A673 (cell line): ENCODE measurements around the gene LRP1B. TPM values are rescaled to one million over a fixed set of nuclear protein-coding genes. Genes with fewer than 3 reads are reported as not detected.

Experiments
- BruUV-seq: library from RNA; stranded (reverse); fragments of 400-500 nt; replicated peaks from 2 replicates; lab custom pipeline; 2021; lab: Mats Ljungman, UMichigan
- CTCF ChIA-PET: fragments of 300-600 bp; sonication (Branson Sonifier 250); formaldehyde crosslinking; loops from one replicate; lab custom pipeline; 2022; ENCODE audit warnings: antibody characterized with exemption; lab: Charles Lee
- POLR2A ChIA-PET: fragments of 300-600 bp; sonication (Branson Sonifier 250); formaldehyde crosslinking; loops from one replicate; lab custom pipeline; 2022; ENCODE audit warnings: antibody characterized with exemption; ENCODE audit not compliant: low non-redundant PET; lab: Charles Lee
- DNase-seq: peaks from one replicate; pipeline ENCODE4 v3.0.0-alpha.2; 2015; ENCODE audit warnings: low spot score
- H3K27ac ChIP-seq: fragments of 200-600 bp; sonication (generic); 2 replicates; pipeline ENCODE4 v1.5.1; 2016; ENCODE audit warnings: mixed run types, low read depth, mild to moderate bottlenecking, mixed read lengths, antibody characterized with exemption, low read length; ENCODE audit not compliant: poor library complexity, severe bottlenecking
- H3K27me3 ChIP-seq: fragments of 200-600 bp; sonication (generic); replicated peaks from 2 replicates; pipeline ENCODE4 v1.6.1; 2017; ENCODE audit warnings: mixed run types, low read depth, mild to moderate bottlenecking, mixed read lengths, antibody characterized with exemption, low read length; ENCODE audit not compliant: insufficient read depth, poor library complexity
- H3K36me3 ChIP-seq: fragments of 200-600 bp; sonication (generic); 2 replicates; pipeline ENCODE4 v1.6.1; 2016; ENCODE audit warnings: mixed run types, mild to moderate bottlenecking, mixed read lengths, antibody characterized with exemption, low read length; ENCODE audit not compliant: insufficient read depth, poor library complexity, severe bottlenecking
- H3K4me1 ChIP-seq: fragments of 200-600 bp; sonication (generic); 2 replicates; pipeline ENCODE4 v1.6.1; 2017; ENCODE audit warnings: mixed run types, mild to moderate bottlenecking, mixed read lengths, antibody characterized with exemption, low read length; ENCODE audit not compliant: insufficient read depth, poor library complexity, severe bottlenecking
- H3K4me3 ChIP-seq: fragments of 200-600 bp; sonication (generic); 2 replicates; pipeline ENCODE4 v1.5.1; 2016; ENCODE audit warnings: low read depth, mixed run types, mild to moderate bottlenecking, mixed read lengths, low read length; ENCODE audit not compliant: poor library complexity, severe bottlenecking
- H3K9me3 ChIP-seq: fragments of 200-600 bp; sonication (generic); 2 replicates; pipeline ENCODE4 v1.6.1; 2016; ENCODE audit warnings: mixed run types, low read depth, mild to moderate bottlenecking, mixed read lengths, antibody characterized with exemption, low read length; ENCODE audit not compliant: poor library complexity, severe bottlenecking
- CTCF ChIP-seq: fragments of 300-800, 200-600 bp; sonication (generic); conservative IDR thresholded peaks from 2 replicates; pipeline ENCODE4 v1.5.1; 2017; ENCODE audit warnings: low read depth, mild to moderate bottlenecking, antibody characterized with exemption, low read length, moderate library complexity, mixed read lengths
- EZH2 ChIP-seq: fragments of 200-600 bp; sonication (generic); IDR thresholded peaks from 2 replicates; pipeline ENCODE4 v1.6.1; 2017; ENCODE audit warnings: borderline replicate concordance, low read depth, mild to moderate bottlenecking, mixed read lengths, antibody characterized with exemption, low read length; ENCODE audit not compliant: poor library complexity, severe bottlenecking
- intact Hi-C: fragments of 100-400 bp; cut with micrococcal nuclease; formaldehyde crosslinking; loops from one replicate; pipeline ENCODE4 v1.10.0; 2022; ENCODE audit not compliant: unreplicated experiment
- total RNA-seq: library from RNA; stranded (reverse); gene quantifications from 2 replicates; pipeline ENCODE4 v1.2.3, GENCODE V29; 2021

LRP1B gene
- total RNA-seq, 1 experiment from 2014 or later: 9.9 TPM

GRCh38 chr2:140539242-140539875, 1591.5 kb downstream of the LRP1B start:
- no peak for DNase-seq
- Histone ChIP-seq H3K4me1 (no peaks in the 10 kb centered on the region), H3K4me3 (no peak overlapping the region), H3K9me3 (no peaks in the 10 kb centered on the region), H3K27ac (no peak overlapping the region), H3K27me3 (no peaks in the 10 kb centered on the region), H3K36me3 (no peaks in the 10 kb centered on the region)
- CTCF ChIA-PET: no interaction called here
- POLR2A ChIA-PET: no interaction called here
- intact Hi-C loops: no loop called here
- TF ChIP-seq CTCF (no peak), EZH2 (no peak)
- no TSS peak for BruUV-seq

- TF ChIP-seq CTCF (no peak), EZH2 (no peak)
- ChIA-PET POLR2A (no interaction called here), CTCF (no interaction called here)
- no peaks in the 10 kb centered on the region for H3K4me1 ChIP-seq
- no peaks in the 10 kb centered on the region for H3K9me3 ChIP-seq
- H3K4me3 ChIP-seq: no peak overlapping the region
- H3K36me3 ChIP-seq: no peaks in the 10 kb centered on the region
- H3K27ac ChIP-seq: no peak overlapping the region
- intact Hi-C loops: no loop called here
- H3K27me3 ChIP-seq: no peaks in the 10 kb centered on the region
- no peak for DNase-seq
- BruUV-seq: no TSS peak
Measured at GRCh38 chr2:140529706-140530105, 1601.1 kb downstream of the LRP1B start.

- CTCF ChIA-PET: no interaction called here
- BruUV-seq: no TSS peak
Measured at GRCh38 chr2:140528982-140529381, 1601.8 kb downstream of the LRP1B start.

More at GRCh38 chr2:140528982-140529381, 1601.8 kb downstream of the LRP1B start:
- intact Hi-C loops: no loop called here
- no peaks in the 10 kb centered on the region for H3K27me3 ChIP-seq
- H3K9me3 ChIP-seq: no peaks in the 10 kb centered on the region
- POLR2A ChIA-PET: interaction anchor here (0.6 kb wide), 1 partner anchor 258 kb away, joined by 3 read pairs; no protein-coding TSS in a partner anchor
- H3K4me3 ChIP-seq: no peak overlapping the region
- no peaks in the 10 kb centered on the region for H3K4me1 ChIP-seq
- no peaks in the 10 kb centered on the region for H3K36me3 ChIP-seq
- no peak for DNase-seq
- no peak for TF ChIP-seq CTCF
- TF ChIP-seq EZH2: no peak
- no peak overlapping the region for H3K27ac ChIP-seq
